Activated CD8-positive, alpha-beta memory T cell treated with anti-CD3 and anti-CD28 coated beads for 48 hours (primary cell): Measurements from ENCODE around the gene PAEP.

Experiments
- DNase-seq, 3 experiments: peaks; one replicate each; pipeline ENCODE4 v3.0.0-alpha.2; 2020; ENCODE audit warnings: low read depth in 2 of 3, low spot score in 2 of 3

PAEP gene

DNA sequence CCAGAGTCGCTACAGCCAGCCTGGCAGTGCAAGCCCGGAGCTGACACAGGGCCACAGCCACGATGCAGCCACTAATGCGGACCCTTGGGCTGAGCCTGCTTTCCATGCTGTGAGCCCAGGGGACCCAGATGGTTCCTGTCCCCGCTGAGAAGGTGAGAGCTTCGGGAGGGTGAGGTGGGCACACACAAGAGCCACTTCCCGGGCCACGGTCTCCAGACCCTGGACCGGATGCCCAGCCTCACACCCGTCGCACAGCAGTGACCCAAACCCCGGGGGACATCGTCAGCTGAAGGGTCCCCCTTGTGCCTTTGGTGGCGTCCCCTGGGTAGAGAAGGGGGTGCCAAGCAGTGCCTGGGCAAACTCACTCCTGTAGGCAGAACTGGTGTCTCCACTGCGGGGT, 13.4 kb downstream of the PAEP start:
- DNase-seq, result no peak

DNA sequence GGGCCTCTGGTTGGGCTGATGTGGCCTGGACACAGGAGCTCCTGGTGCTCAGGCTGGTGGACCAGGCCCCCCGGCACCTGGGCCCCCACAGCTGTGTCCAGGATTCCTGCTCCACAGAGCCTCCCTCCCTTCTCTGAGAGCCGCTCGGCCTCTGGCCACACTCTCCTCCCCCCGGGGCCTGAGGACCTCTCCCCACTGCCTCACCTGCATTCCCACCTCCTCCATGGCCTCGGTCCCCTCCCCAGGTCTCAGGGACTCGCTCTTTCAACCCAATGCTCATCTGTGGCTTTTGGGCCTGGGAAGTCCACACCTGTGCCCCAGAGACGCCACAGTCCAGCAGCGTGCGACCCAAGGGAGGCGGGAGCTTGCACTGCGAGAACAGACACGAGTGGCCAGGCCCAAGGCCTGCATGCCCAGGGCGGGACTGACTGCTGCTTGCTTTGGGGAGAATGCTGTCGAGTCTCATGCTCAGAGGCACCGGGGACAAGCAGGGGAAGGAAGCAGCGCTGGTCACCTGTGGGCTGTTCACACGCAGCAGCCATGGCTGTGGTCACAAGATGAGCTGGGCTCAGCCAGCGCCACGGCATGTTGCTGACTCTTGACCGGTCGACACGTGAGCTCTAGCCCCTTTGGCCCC, 14.6 kb downstream of the PAEP start:
- no peak for DNase-seq

DNA sequence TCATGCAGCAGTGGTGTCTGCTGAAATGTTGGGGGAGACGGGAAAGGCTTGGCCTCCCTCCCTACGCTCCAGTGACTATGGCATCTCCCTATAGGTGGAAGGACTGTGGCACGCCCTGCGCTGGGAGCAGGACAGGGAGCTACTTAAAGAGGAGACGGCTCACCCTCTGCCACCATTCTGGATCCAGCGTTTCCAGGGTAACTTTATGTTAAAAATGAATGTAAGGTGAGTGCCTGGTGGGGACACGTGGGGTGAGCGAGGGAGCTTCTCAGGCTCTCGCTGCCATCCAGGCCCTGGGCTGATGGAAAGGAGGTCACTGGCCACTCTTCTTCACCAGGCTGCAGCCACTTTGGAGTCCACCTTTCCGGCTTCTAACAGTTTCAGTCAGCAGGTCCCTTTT, 15.7 kb downstream of the PAEP start:
- DNase-seq, result no peak

DNA sequence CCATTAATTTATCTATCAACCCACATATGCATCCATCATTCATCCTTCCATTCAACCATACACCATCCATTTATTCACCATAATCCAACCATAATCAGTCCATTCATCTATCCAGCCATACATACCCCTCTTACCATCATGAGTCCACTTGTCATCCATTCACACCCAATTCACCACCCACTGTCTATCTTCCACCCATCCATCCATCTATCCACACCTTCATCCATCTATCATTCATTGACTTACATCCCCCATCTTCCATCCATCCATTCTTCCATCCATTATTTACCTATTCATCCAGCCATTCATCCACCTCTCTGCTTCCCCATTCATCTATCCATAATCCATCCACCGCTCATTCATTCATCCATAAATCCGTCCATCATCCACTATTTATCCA, 17.8 kb downstream of the PAEP start:
- no peak for DNase-seq

DNA sequence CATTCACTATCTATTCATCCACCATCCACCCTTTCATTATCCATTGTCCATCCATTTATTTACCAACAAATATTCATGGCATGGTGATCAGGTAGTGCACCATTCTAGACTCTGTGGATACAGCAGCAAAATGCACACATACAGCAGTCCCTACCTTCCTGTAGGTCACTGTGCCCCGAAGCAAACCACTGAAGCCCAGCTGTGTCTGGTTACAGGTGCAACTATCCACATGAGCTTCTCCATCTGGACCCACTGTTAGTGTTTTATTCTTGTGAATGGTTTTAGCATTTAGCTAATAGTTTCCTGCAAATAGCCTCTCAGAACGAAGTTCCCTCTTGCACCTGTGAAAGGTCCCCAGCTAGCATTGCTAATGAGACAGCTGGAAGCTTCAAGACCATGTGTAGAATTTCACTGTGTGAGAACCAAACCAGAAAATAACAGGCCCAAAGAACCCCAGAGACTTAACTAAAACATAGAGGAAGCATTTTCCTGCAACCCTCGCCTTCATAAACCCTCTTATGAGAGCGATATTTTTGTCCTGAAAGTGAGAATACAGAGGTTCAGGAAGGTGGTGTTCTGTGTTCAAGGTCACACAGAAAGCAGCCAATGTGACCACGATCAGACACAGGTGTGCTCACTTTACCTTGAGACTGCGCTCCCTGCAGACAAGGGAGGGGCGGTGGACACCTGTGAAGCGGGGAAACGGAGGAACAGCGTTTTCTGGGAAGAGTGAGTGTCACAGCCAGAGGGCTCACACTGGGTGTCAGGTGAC, 18.5 kb downstream of the PAEP start:
- no peak for DNase-seq

DNA sequence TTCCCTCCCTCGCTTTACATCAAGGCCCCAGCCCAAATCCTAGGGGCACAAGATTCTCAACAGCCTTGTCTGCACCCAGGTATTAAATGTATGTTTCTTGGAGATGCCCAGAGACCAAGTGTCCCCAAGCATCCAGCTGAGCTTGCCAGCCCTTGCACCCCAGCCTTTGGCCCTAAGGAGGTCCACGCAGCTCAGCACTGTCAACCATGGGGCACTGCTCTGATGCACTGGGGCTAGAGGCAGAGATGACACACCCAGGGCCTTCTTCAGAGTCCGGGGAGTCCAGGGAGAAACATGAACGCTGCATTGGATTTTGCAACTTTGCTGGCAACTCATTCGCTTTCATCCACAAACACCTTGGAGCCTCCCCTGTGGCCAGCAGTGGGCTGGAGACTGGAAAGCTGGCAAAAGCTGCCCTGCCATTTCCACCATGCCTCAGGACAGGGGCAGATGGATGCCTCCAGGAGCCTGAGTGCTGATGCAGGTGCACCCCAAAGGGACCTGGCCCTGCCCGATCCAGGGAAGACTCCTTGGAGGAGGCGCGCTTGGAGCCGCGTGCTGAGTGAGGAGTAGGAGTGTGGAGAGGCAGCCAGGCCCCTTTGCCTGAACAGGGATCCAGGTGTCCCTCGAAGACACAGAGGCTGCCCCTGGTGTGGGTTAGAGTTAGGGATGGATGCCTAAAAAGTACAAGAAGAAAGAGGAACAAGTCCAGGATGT, 19.3 kb downstream of the PAEP start:
- no peak for DNase-seq

DNA sequence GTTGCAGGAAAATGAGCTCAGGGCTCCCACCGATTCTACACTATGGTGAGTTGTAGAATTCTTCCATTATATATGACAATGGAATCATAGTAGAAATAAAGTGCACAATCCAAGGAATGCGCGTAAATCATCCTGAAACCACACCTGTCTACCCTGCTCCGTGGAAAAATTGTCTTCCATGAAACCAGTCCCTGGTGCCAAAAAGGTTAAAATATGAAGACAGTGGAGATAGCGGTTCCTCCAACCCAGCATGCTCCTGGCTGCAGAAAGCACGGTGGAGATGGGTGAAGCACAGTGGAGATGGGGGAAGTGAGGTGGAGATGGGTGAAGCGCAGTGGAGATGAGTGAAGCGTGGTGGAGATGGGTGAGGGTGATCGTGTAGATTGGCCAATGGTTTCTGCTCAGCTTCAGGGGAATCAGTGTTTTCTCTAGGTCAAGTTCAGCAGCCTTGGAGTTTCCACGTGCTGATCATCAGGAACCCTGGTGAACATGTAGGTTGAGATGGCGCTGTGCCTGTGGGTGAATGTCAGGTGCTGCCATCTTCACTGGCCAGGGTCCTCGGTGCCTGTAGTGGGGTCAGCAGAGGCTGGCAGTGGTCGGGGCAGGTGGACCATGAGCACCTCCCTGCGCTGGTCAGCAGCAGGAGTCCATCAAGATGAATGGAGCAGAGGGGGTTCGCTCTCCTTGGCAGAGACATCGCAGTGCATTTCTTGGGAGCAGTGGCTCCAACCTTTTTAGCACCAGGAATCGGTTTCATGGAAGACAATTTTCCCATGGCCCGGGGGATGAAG, 20.3 kb downstream of the PAEP start:
- DNase-seq, result no peak

DNA sequence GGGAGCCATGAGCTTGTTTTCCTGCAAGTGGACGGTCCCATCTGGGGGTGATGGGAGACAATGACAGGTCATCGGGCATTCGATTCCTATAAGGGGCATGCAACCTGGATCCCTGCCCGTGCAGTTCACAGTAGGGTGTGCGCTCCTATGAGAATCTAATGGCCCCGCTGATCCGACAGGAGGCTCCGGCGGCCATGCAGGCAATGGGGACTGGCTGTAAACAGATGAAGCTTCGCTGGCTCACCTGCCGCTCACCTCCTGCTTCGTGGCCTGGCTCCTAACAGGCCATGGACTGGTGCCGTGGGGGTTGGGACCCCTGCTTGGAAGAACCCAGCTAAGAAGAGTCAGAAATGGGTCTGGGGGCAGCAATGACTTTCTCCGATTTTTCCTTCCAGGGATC, 21.0 kb downstream of the PAEP start:
- DNase-seq, result no peak

DNA sequence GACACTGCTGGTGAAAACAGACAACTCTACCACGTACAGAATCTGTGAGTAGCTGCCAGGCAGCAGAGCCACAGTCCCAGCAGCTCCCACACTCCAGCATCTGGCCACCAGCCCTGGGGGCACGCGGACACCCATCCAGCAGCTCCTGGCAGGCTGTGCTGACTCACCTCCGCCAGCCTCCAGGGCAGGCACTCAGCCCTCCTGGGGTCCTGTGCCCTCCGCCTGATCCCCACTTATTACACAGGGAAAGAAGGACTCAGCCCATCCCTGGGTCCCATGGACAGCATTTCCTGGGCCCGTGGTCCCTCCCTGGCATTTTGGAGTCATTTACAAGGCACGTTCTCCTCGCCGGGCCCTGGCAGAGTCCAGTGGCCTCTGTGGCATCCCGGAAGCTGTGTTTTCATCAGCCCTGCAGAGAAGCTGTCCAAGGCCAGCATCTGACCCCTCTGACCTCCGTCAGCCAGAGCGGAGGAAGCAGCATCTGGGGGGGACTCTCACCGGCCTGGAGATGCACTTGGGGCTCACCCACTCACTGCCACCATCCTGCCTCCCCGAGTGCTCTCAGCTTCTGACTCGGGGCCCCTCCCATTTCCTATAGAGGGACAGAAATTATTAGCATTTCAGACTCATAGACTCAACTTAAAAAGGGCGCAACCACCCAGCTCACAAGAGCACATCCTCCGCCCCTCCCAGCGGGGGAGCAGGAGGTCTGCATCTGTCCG, 21.6 kb downstream of the PAEP start:
- DNase-seq, result no peak

DNA sequence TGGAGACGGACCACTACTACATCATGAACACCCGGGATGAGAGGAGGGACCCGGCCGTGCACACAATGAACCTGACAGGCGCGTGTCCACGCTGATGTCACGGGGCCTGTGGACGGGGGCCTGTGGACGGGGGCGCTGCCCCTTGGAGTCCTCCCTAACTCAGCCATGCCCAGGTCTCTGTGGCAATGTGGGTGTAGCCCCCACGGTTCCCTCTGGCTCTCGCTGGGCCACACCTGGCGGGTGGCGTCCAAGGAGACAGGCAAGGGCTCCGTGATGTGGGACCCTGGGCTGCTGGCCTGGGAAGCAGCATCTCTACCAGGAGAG, 22.1 kb downstream of the PAEP start:
- no peak for DNase-seq

DNA sequence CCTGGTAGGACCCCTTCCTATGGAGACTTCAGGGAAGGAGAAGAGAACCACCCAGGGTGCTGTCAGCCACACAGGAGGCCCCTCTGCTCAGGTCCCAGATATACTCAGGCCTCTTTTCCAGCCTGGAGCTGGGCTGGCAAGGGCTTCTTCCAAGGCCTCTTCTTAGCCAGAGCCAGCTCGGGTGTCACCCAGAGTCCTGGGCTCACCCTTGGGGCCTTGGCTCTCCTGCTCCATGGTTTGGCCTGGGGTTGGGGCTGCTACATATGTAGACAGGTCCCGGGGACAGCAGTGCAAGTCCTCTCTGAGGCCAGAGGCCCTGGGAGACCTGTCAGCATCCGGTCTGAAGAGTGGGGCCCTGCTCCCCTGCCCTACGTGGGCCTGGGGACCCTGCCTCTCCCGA, 22.8 kb downstream of the PAEP start:
- DNase-seq, result no peak

DNA sequence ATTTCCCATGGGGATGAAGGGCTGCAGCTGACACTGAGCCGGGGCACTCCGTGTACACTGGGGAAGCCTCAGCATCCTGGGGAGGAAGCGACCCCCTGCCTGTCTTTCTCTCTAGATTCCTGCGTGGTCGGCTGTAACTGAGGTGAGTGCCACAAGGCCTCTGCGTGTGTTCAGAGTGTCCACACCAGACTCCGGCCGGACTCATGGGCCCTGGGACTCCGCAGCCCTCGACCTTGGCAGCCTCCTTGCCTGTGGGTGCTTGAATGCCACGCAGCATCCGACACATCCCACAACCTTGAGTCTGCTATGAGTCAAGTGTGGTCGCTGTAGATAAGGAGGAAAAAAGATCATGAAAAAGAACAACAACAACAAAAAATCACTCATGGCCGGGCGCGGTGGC, 23.4 kb downstream of the PAEP start:
- no peak for DNase-seq

DNA sequence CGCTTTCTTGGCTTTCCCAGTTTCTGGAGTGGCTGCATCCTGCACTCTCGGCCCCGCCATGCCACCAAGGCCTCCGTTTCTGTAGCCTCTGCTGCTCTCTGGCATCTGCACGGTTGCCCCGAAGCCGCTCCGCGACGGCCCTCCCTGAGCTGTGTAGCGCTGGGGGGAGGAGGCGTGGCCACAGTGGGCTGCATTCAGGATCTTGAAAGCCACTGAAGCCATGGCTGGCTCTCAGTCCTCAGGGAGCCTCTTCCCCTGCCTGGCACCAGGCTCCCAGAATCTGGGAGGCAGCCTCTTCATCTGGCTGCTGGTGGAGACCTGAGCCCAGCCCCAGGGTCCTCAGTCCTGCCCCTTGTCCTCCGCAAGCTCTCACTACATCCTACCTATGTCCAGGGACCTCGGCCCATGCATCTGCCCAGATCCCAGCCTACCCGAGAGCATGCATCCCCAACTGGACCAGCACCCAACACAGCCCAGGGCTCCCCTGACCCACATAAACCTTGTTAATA, 25.1 kb downstream of the PAEP start:
- DNase-seq, result no peak

DNA sequence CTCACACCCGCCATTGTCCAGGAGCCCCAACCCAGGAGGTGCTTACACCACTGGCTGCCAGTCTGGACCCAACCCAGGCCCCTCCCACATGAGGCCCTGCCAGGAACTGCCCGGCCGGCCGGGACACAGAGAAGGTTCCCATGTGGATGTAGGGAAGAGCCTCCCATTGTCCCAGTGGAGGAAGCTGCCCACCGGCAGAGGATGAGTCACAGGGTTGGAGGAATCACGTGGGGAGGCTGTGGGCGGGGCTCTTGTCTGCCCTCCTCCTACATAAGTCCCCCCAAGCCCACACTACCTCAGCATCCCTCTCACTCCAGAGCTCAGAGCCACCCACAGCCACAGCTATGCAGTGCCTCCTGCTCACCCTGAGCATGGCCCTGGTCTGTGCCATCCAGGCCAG, 26.1 kb downstream of the PAEP start:
- no peak for DNase-seq

DNA sequence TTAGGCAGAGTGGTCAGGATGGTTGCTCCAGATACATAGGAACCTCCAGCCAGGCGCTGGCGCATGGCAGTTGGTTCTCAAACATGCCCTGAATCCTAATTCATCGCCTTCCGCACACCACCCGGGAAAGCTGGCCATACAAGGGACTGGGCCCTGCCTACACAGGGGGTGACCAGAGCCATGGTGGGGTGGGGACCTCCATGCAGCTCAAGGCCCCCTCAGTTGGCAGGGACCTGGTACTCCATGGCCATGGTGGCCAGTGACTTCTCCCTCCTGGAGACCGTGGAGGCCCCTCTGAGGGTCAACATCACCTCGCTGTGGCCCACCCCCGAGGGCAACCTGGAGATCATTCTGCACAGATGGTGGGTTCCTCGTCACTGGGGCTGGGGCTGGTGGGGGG, 26.8 kb downstream of the PAEP start:
- DNase-seq, result no peak

DNA sequence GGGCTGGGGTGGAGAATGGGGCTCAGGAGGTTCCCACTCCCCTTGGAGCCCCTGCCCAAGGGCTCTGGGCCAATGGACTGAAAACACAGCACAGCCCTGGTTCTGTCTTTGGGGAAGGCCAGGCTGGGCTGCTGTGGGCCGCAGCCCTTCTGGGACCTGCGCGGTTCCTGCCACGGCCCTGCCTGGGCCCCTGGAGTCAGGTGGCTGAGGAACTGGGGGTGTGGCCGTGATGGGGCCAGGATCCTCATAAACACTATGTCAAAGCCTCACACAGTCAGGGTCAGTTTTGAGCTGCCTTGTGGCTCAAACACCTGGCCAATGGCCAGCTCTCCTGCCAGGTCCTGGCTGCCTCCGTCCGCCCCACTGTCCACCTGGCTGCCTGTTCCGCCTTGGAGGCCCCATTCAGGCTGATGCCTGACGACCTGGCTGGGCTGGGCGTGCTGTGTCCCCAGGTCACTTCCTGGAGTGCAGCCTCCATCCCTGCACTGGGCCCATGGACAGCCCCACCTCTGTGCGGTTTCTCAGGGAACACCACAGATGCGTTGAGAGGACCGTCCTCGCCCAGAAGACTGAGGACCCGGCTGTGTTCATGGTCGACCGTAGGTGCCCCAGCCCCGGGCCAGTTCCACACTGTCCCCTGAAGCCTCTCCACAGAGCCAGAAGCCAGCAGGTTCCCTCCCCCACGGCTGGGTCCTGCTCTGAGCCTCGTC, 27.5 kb downstream of the PAEP start:
- no peak for DNase-seq

DNA sequence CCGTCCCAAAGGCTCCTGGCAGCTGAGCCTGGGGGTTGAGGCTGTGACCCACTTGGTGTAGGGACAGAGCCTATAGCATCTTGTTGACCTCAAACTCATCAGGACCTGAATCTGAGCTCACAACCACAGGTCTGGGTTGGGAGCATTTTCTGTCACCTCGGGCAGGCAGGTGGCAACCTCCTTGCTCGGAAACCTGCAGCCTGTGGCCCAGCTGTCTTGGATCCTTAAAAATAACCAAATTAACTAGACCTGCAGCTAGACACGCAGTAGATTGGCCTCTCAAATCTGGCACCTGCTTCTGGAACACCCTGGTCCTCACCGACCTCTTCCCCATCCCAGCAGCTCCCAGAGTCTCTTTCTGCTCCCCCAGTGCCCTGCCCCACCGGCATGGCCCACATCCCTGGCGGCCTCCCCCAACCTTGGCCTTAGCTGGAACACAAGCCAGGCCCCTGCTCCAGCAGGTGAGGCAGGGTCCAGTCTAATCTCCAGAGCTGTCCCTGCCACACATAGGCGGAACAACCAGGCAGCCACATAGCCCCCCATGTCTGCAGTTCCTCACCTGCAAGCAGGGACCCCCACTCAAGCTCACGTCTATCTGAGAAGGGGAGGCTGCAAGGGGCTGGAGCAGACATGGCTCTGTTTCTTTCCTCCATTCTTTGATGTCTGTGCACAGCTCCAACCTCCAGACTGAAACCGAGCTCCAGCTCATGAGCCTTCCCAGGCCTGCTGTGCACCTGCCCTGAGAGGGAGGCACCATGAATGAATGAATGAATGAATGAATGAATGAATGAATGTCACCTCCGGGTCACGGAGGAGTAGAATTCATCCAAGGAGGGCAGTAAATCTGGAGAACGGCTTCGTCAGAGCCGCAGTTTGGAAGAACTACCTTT, 28.3 kb downstream of the PAEP start:
- DNase-seq, result no peak

DNA sequence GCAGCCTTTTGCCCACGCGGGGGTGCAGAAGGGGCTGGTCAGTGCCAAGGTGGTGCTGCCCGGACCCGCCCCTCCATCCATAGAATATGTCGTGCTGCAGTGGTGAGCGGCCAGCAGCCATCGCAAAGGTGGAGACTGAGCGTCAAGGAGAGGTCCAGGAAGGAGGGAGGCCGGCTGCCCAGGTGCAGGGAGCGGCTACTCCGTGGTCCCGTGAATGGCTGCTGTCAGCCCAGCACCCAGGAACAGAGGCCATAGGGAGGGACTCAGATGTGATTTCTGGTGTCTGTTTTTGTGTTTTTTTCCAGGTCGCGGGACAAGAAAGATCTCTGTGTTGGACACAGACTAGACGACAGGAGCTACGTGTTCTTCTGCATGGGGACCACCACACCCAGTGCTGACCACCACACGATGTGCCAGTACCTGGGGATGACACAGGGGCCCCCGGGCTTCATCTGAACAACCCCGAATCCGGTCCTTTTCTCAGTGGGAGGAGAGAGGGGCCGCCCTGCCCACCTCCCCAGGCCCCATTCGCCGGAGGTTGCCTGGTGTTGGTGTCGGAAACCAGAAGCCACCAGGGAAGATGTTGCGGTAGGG, 29.0 kb downstream of the PAEP start:
- no peak for DNase-seq
